D721Med (cell line): ENCODE data around the gene LBHD2.
A peak's percentile ranks its signal among the peaks of the same experiment; 100 is the strongest.

Experiments
- DNase-seq: peaks from one replicate; pipeline ENCODE4 v3.0.0; 2011; ENCODE audit warnings: low spot score; ENCODE audit not compliant: insufficient read length
- FAIRE-seq: peaks from 2 replicates; lab custom pipeline; 2011; peaks lifted over from hg19 to GRCh38; lab: Jason Lieb, UNC
- CTCF ChIP-seq: IDR thresholded peaks from 2 replicates; pipeline ENCODE4 v1.5.1; 2012; ENCODE audit warnings: mild to moderate bottlenecking, control low read depth; ENCODE audit not compliant: insufficient read depth; ENCODE audit errors: missing control alignments

Gene LBHD2

DNA sequence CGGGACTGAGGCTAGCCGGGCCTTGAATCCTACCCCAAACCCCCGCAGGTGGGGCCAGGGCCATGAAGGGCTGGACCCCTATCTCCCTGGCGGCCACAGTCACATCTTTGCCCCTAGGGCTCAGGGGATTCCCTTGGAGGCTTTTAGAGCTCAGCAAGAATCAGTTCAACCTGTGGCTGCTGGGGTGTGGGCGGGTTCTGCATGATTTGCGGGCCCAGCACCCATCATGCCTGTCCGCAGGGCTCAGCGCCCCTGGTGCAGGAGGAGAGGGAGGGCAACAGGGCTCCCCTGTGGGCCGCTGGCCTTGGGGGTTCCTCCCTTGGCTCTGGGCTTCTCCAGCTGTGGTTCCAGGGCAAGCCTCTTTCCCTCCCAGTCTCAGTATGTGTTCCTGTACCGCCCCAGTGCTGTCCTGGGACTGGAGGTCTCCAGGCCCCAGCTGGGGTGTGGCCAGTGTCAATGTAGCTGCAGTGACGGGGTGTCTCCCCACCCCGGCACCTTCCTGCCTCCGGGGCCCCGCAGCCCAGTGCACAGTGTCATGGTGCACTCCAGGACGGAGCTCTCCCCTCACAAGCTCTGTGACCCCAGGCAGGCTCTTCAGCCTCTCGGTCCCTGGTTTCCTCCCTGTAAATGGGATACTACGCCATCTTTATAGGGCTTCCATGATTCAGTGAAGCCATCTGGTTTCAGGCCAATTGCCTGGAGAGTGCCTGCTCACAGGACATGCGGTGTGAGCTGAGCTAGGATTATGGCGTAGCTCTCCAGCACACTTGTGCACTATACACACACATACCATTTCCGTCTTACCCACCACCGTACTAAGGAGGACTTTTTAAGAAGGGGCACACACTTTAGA, 9.9 kb upstream of the LBHD2 start:
- FAIRE-seq (no peak), DNase-seq (no peak)
- TF ChIP-seq CTCF: no peak

- DNase-seq (peak; percentile 9), FAIRE-seq (no peak)
- no peak for TF ChIP-seq CTCF
These were observed 9.2 kb upstream of the LBHD2 start for GRCh38 chr14:103074729-103075367.

DNA sequence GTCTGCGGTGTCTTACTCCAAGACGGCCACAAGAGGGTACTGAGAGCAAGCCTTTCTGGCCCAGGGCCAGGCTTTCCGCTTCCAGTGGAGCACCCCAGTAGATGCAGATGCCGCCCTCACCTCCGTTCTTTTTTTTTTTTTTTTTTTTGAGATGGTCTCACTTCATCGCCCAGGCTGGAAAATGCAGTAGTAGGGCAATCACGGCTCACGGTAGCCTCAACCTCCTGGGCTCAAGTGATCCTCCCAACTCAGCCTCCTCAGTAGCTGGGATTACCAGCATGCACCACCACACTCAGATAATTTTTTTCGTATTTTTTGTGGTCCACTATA, 5.6 kb upstream of the LBHD2 start:
- peak; percentile 62 for TF ChIP-seq CTCF
- DNase-seq: peak; percentile 93
- FAIRE-seq: no peak

DNA sequence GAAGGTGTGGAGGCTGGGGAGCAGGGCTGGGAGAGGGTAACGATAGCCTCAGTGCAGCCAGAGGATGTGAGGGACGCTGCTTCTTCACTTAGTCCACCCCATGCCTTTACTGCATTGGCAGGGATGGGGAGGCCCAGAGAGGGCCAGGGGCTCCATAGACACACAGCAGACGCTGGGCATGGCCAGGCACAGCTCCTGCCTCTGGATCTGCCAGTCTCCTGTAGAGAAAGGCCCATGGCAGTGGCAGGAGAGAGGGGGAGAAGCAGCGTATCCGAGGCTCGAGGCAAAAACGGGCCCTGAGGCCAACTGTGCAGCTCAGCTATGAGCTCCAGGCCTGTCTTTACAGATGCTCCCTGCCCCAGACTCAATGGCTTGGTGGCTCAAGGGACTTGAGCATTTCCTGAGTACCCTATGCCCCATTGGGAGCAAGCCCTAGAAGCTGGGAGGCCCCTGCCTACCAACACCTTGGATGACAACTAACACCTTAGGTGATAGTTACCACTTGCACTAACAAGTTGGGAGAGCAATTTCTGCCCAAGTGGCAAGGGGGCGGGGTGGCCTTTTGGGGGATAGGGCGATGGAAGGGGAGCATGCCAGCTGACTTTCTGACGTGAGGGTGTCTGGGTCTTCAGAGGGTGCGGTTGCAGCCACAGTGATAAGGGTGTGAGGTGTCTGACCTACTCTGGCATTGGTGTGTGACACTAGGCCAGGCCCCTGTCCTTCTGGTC, 5.0 kb upstream of the LBHD2 start:
- DNase-seq (peak; percentile 5), FAIRE-seq (no peak)
- TF ChIP-seq CTCF: no peak

DNA sequence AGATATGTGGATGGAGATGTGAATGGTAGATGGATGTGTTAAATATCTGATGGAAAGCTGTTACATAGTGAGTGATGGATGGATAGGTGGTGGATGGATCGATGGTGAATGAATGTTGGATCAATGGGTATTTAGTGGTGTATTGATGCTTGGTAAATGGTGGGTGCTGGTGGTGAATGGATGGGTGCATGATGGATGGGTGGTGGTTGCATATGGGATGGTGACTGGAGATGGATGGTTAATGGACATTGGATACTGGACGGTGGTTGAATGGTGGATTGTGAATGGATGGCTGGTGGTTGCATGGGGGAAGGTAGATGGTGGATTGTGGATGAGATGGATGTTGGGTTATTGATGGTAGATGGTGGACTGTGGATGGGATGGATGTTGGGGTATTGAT, 2.1 kb upstream of the LBHD2 start:
- FAIRE-seq (no peak), DNase-seq (peak; percentile 4)
- TF ChIP-seq CTCF: no peak

- FAIRE-seq: no peak
- peak; percentile 8 for DNase-seq
- peak; percentile 21 for TF ChIP-seq CTCF
These were observed 1.4 kb downstream of the LBHD2 start for GRCh38 chr14:103085106-103086091.
